Liver (tissue), 9 donors: ENCODE results near the gene DEXI. TPM values are rescaled to one million over a fixed set of nuclear protein-coding genes. Genes with fewer than 3 reads are reported as not detected.
A peak's percentile ranks its signal among the peaks of the same experiment; 100 is the strongest.

Experiments used
- DNase-seq: peaks from one replicate; pipeline ENCODE4 v3.0.0-alpha.2; 2017; ENCODE audit warnings: low spot score
- H3K27ac ChIP-seq, 2 donors: one replicate each; pipeline ENCODE4 v1.7.0; 2013; ENCODE audit warnings: inconsistent platforms in 2 of 2, low read length in 2 of 2, control low read depth in 1 of 2, low read depth in 1 of 2, mild to moderate bottlenecking in 1 of 2
- H3K27me3 ChIP-seq, 4 donors: one replicate each; pipeline versions ENCODE4 v1.6.1 to v1.7.0; 2013; ENCODE audit warnings: low read length in 3 of 4, inconsistent platforms in 1 of 4, mild to moderate bottlenecking in 1 of 4, moderate library complexity in 1 of 4; ENCODE audit not compliant: control insufficient read depth in 4 of 4, insufficient read depth in 4 of 4
- H3K36me3 ChIP-seq, 4 donors: one replicate each; pipeline versions ENCODE4 v1.6.1 to v1.7.0; 2013; ENCODE audit warnings: low read length in 3 of 4, mild to moderate bottlenecking in 3 of 4, low read depth in 1 of 4, moderate library complexity in 1 of 4; ENCODE audit not compliant: control insufficient read depth in 4 of 4, insufficient read depth in 3 of 4
- H3K4me1 ChIP-seq, 4 donors: one replicate each; pipeline versions ENCODE4 v1.6.1 to v1.7.0; 2013; ENCODE audit warnings: low read length in 3 of 4, mild to moderate bottlenecking in 3 of 4, moderate library complexity in 1 of 4; ENCODE audit not compliant: control insufficient read depth in 4 of 4, insufficient read depth in 4 of 4
- H3K4me3 ChIP-seq, 3 donors: one replicate each; pipeline versions ENCODE4 v1.6.1 to v1.7.0; 2013; ENCODE audit warnings: low read length in 3 of 3, control low read depth in 1 of 3, low read depth in 1 of 3, mild to moderate bottlenecking in 1 of 3
- H3K9ac ChIP-seq, 2 donors: one replicate each; pipeline ENCODE4 v1.7.0; 2013; ENCODE audit warnings: low read length in 2 of 2, mild to moderate bottlenecking in 2 of 2, moderate library complexity in 2 of 2, control low read depth in 1 of 2, low read depth in 1 of 2
- H3K9me3 ChIP-seq, 4 donors: one replicate each; pipeline versions ENCODE4 v1.6.1 to v1.7.0; 2013; ENCODE audit warnings: low read length in 3 of 4; ENCODE audit not compliant: control insufficient read depth in 4 of 4
- EGR1 ChIP-seq, 2 donors: IDR thresholded peaks; 2 replicates each; pipeline ENCODE4 v1.6.1; 2016 to 2018; ENCODE audit warnings: antibody characterized with exemption in 2 of 2, low read depth in 2 of 2
- FOXA1 ChIP-seq: IDR thresholded peaks from 2 replicates; pipeline ENCODE4 v1.6.1; 2016; ENCODE audit warnings: antibody characterized with exemption
- FOXA2 ChIP-seq: IDR thresholded peaks from 2 replicates; pipeline ENCODE4 v1.6.1; 2016; ENCODE audit warnings: antibody characterized with exemption
- GABPA ChIP-seq, 2 donors: IDR thresholded peaks in 1 of 2; conservative IDR thresholded peaks in 1 of 2; 2 replicates each; pipeline ENCODE4 v1.6.1; 2016; ENCODE audit warnings: antibody characterized with exemption in 2 of 2, mild to moderate bottlenecking in 1 of 2, moderate library complexity in 1 of 2
- HNF4A ChIP-seq, 2 donors: conservative IDR thresholded peaks; 2 replicates each; pipeline ENCODE4 v1.6.1; 2016; ENCODE audit warnings: antibody characterized with exemption in 2 of 2, mild to moderate bottlenecking in 2 of 2
- HNF4G ChIP-seq: IDR thresholded peaks from 2 replicates; pipeline ENCODE4 v1.6.1; 2016; ENCODE audit warnings: antibody characterized with exemption
- NR2F2 ChIP-seq: IDR thresholded peaks from 2 replicates; pipeline ENCODE4 v1.6.1; 2016; ENCODE audit warnings: antibody characterized with exemption
- RAD21 ChIP-seq, 2 donors: IDR thresholded peaks; 2 replicates each; pipeline ENCODE4 v1.6.1; 2016; ENCODE audit warnings: antibody characterized with exemption in 2 of 2, mild to moderate bottlenecking in 2 of 2
- SP1 ChIP-seq: IDR thresholded peaks from 2 replicates; pipeline ENCODE4 v1.6.1; 2018; ENCODE audit warnings: antibody characterized with exemption, mild to moderate bottlenecking
- TAF1 ChIP-seq: conservative IDR thresholded peaks from 2 replicates; pipeline ENCODE4 v1.6.1; 2016; ENCODE audit warnings: antibody characterized with exemption, mild to moderate bottlenecking
- YY1 ChIP-seq: IDR thresholded peaks from 2 replicates; pipeline ENCODE4 v1.6.1; 2016; ENCODE audit warnings: antibody characterized with exemption, mild to moderate bottlenecking
- WGBS: extraction: QIAGEN DNeasy Blood & Tissue Kit; methylation state at CpG from one replicate; pipeline ENCODE4 v1.1.7; 2013; 5-methylcytosine and 5-hydroxymethylcytosine counted together
- polyA plus RNA-seq, 2 donors: library from polyadenylated mRNA; stranded (reverse) in 1 of 2; unstranded in 1 of 2; fragments of 200-250 nt in 1 of 2; fragments of >200 nt in 1 of 2; fragmentation: Nextera tagmentation in 1 of 2; extraction: Ambion mirVana in 1 of 2; gene quantifications; one replicate each; pipeline versions ENCODE4 v1.2.1 to v1.2.3, GENCODE V29; 2013 to 2015
- total RNA-seq, 2 donors: library from RNA; depleted of rRNA; stranded (reverse); fragments of >200 nt; gene quantifications; one replicate each; pipeline ENCODE4 v1.2.3, GENCODE V29; 2014
- TF ChIP-seq, protein P1 (sequence below): IDR thresholded peaks from 2 replicates; pipeline ENCODE4 v1.6.1; 2016; ENCODE audit warnings: antibody characterized with exemption, mild to moderate bottlenecking
- TF ChIP-seq, protein P2 (sequence below): IDR thresholded peaks from 2 replicates; pipeline ENCODE4 v1.6.1; 2016; ENCODE audit warnings: antibody characterized with exemption
- TF ChIP-seq, protein P3 (sequence below): fragments of 150-350 bp; IDR thresholded peaks from 2 replicates; pipeline ENCODE4 v1.5.1; 2017; ENCODE audit warnings: improper control_type of control experiment, low read depth, low read length; ENCODE audit not compliant: missing input control
- TF ChIP-seq, protein P4 (sequence below): IDR thresholded peaks from 2 replicates; pipeline ENCODE4 v1.6.1; 2016; ENCODE audit warnings: antibody characterized with exemption
- donor health status: healthy.
- donor health status: healthy.
- donor health status: healthy.
- donor health status: healthy.
- donor health status: healthy.

DEXI gene
- total and polyA plus RNA-seq, 4 donors, result 13.6 to 69.9 (median 41.8) TPM

DNA sequence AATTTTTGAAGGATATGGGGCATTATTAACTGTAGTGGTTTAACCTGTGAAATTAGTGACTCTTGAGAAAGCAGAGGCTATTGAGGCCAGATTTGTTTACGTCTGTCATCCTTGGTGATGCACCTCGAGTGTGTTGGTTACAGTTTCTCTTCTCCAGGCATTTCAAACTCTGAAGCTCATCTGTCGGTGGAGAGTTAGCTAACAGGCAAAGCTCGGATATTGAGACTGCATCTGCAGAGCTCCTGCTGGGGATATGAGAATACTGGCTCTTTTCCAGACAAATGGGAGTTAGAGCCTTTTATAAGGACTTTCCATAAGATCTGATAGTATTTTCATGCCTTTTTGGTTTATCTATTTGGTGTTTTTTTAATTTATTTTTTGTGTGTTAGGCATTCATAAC is 8.8 kb upstream of the DEXI start:
- Histone ChIP-seq H3K36me3 (no peaks in the 10 kb centered on the region), H3K27me3 (no peaks in the 10 kb centered on the region), H3K4me1 (peaks cover 6 to 37% (median 27%) of the 10 kb centered on the region in 4 donors), H3K9me3 (no peaks in the 10 kb centered on the region), H3K4me3 (no peak overlapping the region), H3K9ac (no peak overlapping the region), H3K27ac (peak overlapping the region in 1 of 2 donors; percentile 27)
- no peak for TF ChIP-seq GABPA (IDR thresholded peaks at IDR 0.05 in 1 of 2, conservative IDR thresholded peaks at IDR 0.05 in 1 of 2)
- no peak for TF ChIP-seq HNF4A (conservative IDR thresholded peaks at IDR 0.05)
- no peak for TF ChIP-seq SP1
- DNase-seq, result no peak
- 57% methylated on average over 4 of the region's 4 CpGs for WGBS

DNA sequence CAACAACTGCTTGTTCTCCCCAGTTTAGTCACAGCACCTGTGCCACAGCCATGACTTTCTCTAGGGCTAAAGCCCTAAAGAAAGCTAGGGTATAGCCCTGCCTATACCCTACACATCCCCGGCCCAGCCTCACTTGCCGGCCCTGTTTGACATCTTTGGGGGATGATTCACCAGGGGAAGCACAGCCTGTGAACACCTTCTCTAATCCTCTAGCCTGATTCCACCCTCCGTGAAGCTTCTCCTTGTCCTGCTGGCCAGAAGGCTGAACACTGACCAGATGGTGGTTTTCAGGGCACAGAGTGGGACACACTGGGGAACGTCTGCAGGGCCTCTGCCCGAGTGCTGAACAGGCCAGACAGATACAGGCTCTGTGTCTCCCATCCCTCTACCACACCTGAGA is 8.1 kb upstream of the DEXI start:
- TF ChIP-seq, protein P1, sequence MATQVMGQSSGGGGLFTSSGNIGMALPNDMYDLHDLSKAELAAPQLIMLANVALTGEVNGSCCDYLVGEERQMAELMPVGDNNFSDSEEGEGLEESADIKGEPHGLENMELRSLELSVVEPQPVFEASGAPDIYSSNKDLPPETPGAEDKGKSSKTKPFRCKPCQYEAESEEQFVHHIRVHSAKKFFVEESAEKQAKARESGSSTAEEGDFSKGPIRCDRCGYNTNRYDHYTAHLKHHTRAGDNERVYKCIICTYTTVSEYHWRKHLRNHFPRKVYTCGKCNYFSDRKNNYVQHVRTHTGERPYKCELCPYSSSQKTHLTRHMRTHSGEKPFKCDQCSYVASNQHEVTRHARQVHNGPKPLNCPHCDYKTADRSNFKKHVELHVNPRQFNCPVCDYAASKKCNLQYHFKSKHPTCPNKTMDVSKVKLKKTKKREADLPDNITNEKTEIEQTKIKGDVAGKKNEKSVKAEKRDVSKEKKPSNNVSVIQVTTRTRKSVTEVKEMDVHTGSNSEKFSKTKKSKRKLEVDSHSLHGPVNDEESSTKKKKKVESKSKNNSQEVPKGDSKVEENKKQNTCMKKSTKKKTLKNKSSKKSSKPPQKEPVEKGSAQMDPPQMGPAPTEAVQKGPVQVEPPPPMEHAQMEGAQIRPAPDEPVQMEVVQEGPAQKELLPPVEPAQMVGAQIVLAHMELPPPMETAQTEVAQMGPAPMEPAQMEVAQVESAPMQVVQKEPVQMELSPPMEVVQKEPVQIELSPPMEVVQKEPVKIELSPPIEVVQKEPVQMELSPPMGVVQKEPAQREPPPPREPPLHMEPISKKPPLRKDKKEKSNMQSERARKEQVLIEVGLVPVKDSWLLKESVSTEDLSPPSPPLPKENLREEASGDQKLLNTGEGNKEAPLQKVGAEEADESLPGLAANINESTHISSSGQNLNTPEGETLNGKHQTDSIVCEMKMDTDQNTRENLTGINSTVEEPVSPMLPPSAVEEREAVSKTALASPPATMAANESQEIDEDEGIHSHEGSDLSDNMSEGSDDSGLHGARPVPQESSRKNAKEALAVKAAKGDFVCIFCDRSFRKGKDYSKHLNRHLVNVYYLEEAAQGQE, result no peak
- no peak for TF ChIP-seq HNF4G
- no peak for TF ChIP-seq RAD21 (IDR thresholded peaks at IDR 0.05)
- no peak for TF ChIP-seq YY1
- no peak for TF ChIP-seq NR2F2
- Histone ChIP-seq H3K27ac (no peak overlapping the region), H3K9me3 (no peaks in the 10 kb centered on the region), H3K4me1 (peaks cover 8 to 41% (median 33%) of the 10 kb centered on the region in 4 donors), H3K9ac (no peak overlapping the region), H3K36me3 (no peaks in the 10 kb centered on the region), H3K27me3 (no peaks in the 10 kb centered on the region), H3K4me3 (no peak overlapping the region)
- WGBS, result 84% methylated on average over 5 of the region's 5 CpGs
- no peak for DNase-seq

DNA sequence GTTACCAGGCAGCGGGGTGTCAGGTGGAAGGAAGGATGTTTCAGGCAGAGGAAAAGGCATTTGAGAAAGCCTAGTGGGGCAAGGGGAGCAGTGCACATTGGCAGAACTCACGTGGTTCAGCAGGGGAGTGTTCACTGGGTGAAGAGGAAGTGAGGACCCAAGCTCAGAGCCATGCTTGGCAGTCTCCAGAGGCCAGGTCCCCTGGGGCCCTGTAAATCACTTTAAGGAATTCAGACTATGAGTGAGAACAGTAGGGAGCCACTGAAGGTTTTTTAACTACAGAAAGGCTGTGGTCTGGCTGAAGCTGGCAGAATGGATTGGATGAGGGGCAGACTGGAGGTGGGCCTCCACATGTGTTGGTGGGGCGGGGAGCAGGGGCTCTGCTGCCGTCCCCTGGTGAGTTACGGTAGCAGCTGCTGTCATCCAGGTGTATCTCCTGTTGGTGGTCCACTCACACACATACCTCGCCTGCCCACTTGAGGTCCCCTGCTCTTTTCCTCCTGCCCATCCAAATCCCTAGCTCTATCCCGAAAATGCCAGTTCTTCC is 7.2 kb upstream of the DEXI start:
- H3K9me3 ChIP-seq, result no peaks in the 10 kb centered on the region
- H3K9ac ChIP-seq, result no peak overlapping the region
- DNase-seq, result no peak
- no peak overlapping the region for H3K27ac ChIP-seq
- H3K27me3 ChIP-seq, result no peaks in the 10 kb centered on the region
- TF ChIP-seq HNF4G (no peak), TAF1 (no peak), NR2F2 (no peak), SP1 (no peak), EGR1 (IDR thresholded peaks at IDR 0.05; ENCODE audit: low read depth in 2 of 2) (no peak), FOXA1 (no peak), FOXA2 (no peak)
- TF ChIP-seq, protein P2, sequence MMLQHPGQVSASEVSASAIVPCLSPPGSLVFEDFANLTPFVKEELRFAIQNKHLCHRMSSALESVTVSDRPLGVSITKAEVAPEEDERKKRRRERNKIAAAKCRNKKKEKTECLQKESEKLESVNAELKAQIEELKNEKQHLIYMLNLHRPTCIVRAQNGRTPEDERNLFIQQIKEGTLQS, result no peak
- TF ChIP-seq, protein P3, sequence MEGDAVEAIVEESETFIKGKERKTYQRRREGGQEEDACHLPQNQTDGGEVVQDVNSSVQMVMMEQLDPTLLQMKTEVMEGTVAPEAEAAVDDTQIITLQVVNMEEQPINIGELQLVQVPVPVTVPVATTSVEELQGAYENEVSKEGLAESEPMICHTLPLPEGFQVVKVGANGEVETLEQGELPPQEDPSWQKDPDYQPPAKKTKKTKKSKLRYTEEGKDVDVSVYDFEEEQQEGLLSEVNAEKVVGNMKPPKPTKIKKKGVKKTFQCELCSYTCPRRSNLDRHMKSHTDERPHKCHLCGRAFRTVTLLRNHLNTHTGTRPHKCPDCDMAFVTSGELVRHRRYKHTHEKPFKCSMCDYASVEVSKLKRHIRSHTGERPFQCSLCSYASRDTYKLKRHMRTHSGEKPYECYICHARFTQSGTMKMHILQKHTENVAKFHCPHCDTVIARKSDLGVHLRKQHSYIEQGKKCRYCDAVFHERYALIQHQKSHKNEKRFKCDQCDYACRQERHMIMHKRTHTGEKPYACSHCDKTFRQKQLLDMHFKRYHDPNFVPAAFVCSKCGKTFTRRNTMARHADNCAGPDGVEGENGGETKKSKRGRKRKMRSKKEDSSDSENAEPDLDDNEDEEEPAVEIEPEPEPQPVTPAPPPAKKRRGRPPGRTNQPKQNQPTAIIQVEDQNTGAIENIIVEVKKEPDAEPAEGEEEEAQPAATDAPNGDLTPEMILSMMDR, result no peak
- TF ChIP-seq, protein P4, sequence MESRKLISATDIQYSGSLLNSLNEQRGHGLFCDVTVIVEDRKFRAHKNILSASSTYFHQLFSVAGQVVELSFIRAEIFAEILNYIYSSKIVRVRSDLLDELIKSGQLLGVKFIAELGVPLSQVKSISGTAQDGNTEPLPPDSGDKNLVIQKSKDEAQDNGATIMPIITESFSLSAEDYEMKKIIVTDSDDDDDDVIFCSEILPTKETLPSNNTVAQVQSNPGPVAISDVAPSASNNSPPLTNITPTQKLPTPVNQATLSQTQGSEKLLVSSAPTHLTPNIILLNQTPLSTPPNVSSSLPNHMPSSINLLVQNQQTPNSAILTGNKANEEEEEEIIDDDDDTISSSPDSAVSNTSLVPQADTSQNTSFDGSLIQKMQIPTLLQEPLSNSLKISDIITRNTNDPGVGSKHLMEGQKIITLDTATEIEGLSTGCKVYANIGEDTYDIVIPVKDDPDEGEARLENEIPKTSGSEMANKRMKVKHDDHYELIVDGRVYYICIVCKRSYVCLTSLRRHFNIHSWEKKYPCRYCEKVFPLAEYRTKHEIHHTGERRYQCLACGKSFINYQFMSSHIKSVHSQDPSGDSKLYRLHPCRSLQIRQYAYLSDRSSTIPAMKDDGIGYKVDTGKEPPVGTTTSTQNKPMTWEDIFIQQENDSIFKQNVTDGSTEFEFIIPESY, result no peak
- 84% methylated on average over 7 of the region's 7 CpGs for WGBS
- H3K4me3 ChIP-seq, result no peak overlapping the region
- peaks cover 7 to 39% (median 30%) of the 10 kb centered on the region in 4 donors for H3K4me1 ChIP-seq
- H3K36me3 ChIP-seq, result no peaks in the 10 kb centered on the region
